AG04450 (cell line): Measurements from ENCODE around the gene DNAH6. TPM values are rescaled to one million over a fixed set of nuclear protein-coding genes. Genes with fewer than 3 reads are reported as not detected.

ENCODE experiments used
- CTCF ChIA-PET: fragments of 300-600, 350-600 bp; formaldehyde crosslinking; extraction: SDS; loops from one replicate; lab custom pipeline; 2022; ENCODE audit warnings: antibody characterized with exemption, inconsistent platforms; lab: Charles Lee
- POLR2A ChIA-PET: fragments of 350-600 bp; formaldehyde crosslinking; extraction: SDS; loops from one replicate; lab custom pipeline; 2021; ENCODE audit warnings: antibody characterized with exemption, inconsistent platforms; lab: Yijun Ruan, JAX
- DNase-seq: peaks from one replicate; pipeline ENCODE4 v3.0.0-alpha.2; 2011; ENCODE audit warnings: low read depth, low spot score
- H3K27ac ChIP-seq: one replicate; pipeline ENCODE4 v1.5.1; 2012; ENCODE audit warnings: low read depth, low read length, control low read depth
- H3K27me3 ChIP-seq: one replicate; pipeline ENCODE4 v1.6.0; 2012; ENCODE audit warnings: low read length; ENCODE audit not compliant: control insufficient read depth, insufficient read depth
- H3K4me3 ChIP-seq: 2 replicates; pipeline ENCODE4 v1.5.1; 2011; ENCODE audit warnings: mild to moderate bottlenecking, low read depth, low read length, control low read depth
- H3K9me3 ChIP-seq: 2 replicates; pipeline ENCODE4 v1.5.1; 2012; ENCODE audit warnings: low read length; ENCODE audit not compliant: control insufficient read depth, insufficient read depth
- polyA plus RNA-seq: library from polyadenylated mRNA; depleted of rRNA; stranded (reverse); fragments of >200 nt; gene quantifications from 2 replicates; pipeline ENCODE4 v1.2.3, GENCODE V29; 2011
- TF ChIP-seq, protein P1 (sequence below): IDR thresholded peaks from 2 replicates; pipeline ENCODE4 v1.5.1; 2011; ENCODE audit warnings: low read depth, low read length, control low read depth, inconsistent platforms

Gene DNAH6
- polyA plus RNA-seq, 1 experiment: 0.02 TPM

DNA sequence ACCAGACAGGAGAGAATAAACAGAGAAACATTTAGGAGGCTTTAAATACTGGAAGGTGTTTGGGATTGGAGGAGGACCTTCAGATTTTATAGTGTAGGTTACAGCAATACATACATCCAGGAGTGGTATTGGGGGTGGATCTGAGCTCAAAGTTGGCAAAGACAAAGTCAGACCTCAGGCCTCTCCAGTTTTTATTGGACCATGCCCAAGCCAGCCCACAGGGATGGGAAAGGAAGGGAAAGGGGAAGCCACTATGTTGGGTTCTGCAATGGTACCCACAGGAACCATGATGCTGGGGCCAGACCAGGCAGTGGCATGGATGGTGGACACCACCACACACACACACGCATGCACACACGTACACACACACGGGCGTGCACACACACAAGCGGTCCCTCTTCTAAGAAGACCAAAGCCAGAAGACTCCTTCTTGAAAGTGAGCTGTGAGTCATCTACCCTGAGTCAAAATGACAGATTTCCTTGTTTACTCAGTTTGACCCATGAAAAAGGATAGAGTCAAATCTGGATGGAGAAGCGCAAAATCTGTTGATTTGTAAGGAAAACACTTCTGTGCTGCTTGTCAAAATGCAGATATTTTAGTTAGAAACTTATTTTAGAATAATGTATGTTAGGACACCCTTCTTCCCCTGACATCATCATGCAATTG, 276.7 kb downstream of the DNAH6 start:
- no peaks in the 10 kb centered on the region for H3K9me3 ChIP-seq
- no peak for DNase-seq
- H3K27ac ChIP-seq: no peak overlapping the region
- H3K4me3 ChIP-seq: no peak overlapping the region
- CTCF ChIA-PET: no interaction called here
- TF ChIP-seq, protein P1, sequence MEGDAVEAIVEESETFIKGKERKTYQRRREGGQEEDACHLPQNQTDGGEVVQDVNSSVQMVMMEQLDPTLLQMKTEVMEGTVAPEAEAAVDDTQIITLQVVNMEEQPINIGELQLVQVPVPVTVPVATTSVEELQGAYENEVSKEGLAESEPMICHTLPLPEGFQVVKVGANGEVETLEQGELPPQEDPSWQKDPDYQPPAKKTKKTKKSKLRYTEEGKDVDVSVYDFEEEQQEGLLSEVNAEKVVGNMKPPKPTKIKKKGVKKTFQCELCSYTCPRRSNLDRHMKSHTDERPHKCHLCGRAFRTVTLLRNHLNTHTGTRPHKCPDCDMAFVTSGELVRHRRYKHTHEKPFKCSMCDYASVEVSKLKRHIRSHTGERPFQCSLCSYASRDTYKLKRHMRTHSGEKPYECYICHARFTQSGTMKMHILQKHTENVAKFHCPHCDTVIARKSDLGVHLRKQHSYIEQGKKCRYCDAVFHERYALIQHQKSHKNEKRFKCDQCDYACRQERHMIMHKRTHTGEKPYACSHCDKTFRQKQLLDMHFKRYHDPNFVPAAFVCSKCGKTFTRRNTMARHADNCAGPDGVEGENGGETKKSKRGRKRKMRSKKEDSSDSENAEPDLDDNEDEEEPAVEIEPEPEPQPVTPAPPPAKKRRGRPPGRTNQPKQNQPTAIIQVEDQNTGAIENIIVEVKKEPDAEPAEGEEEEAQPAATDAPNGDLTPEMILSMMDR: no peak
- POLR2A ChIA-PET: no interaction called here
- no peaks in the 10 kb centered on the region for H3K27me3 ChIP-seq

DNA sequence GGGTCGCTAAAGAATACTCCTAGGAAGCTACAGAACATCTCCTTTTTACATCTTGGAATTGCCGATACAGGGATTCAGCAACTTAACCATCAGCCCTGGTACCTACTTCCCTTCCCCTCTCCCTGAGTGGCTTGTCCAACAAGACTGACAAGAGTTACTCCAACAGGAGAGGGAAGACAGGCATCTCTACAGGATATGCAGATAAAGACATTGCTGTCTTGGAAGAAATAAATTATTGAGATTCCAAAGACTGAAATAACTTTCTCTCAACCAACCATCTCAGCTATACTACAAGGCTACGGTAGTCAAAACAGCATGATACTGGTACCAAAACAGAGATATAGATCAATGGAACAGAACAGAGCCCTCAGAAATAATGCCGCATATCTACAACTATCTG, 277.3 kb downstream of the DNAH6 start:
- POLR2A ChIA-PET: no interaction called here
- CTCF ChIA-PET: no interaction called here
- TF ChIP-seq, protein P1: no peak
- no peak overlapping the region for H3K27ac ChIP-seq
- no peaks in the 10 kb centered on the region for H3K27me3 ChIP-seq
- DNase-seq: no peak
- H3K4me3 ChIP-seq: no peak overlapping the region
- no peaks in the 10 kb centered on the region for H3K9me3 ChIP-seq

DNA sequence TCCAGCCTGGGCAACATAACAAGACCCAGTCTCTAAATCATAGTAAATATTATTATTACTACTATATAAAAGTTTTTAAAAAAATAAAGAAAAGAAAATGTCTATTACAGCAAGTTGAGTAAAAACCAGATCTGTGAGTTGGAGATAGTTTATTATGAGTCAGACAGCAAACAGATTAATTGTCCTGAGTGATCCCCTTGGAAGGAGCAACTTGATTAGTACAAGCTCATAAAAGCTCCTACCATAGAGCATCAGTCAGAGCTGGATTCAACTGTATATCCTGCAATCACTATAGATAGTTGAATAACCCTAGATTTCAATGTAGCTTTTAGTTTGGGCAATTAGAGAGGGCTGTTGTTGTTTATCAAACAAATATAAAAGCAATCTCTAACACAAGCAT, 280.5 kb downstream of the DNAH6 start:
- ChIA-PET POLR2A (no interaction called here), CTCF (no interaction called here)
- Histone ChIP-seq H3K9me3 (peaks cover 5% of the 10 kb centered on the region; the same call in 1 of the 2 replicates), H3K27me3 (no peaks in the 10 kb centered on the region), H3K27ac (no peak overlapping the region), H3K4me3 (no peak overlapping the region)
- DNase-seq: no peak
- TF ChIP-seq, protein P1: no peak

DNA sequence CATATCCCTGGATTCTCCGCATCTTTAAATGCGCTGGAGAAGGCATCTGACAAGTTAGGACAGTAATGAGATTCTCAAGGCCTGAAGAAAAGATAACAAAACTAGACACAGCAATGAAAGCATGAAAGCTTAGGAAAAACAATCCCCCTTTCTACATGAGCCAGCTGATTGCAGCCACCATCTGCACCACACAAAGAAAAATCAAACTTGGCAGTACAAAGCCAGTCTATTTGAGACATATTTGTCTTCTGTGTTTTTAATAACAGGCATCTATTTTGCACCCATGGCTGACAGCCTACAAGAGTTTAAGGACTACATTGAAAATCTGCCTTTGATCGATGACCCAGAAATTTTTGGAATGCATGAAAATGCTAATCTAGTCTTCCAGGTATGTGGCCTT, 281.0 kb downstream of the DNAH6 start:
- POLR2A ChIA-PET: no interaction called here
- no peak for DNase-seq
- H3K9me3 ChIP-seq: peaks cover 5% of the 10 kb centered on the region; the same call in 1 of the 2 replicates
- CTCF ChIA-PET: no interaction called here
- TF ChIP-seq, protein P1: no peak
- no peak overlapping the region for H3K4me3 ChIP-seq
- H3K27me3 ChIP-seq: no peaks in the 10 kb centered on the region
- no peak overlapping the region for H3K27ac ChIP-seq

DNA sequence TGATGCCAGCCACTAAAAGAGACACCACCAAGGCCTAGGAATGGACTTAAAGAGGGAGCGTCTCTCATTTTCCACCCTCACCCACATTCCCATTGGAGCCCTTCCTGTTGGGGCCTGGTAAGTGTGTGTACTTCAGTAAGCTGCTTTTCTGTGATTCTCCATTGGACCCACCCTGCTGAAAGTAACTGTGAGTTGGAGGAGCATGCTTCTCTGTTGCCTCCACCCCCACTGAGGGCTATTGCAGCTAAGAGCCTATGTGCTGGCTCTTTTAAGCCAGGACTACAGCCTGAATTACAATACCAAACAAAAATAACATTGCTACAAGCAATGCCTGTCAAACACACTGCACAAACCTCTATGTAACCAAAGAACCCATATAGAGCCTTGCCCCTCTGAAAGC, 283.5 kb downstream of the DNAH6 start:
- TF ChIP-seq, protein P1: no peak
- no peak for DNase-seq
- H3K4me3 ChIP-seq: no peak overlapping the region
- no peaks in the 10 kb centered on the region for H3K27me3 ChIP-seq
- peaks cover 5% of the 10 kb centered on the region; the same call in 1 of the 2 replicates for H3K9me3 ChIP-seq
- ChIA-PET POLR2A (no interaction called here), CTCF (no interaction called here)
- no peak overlapping the region for H3K27ac ChIP-seq
